Activated CD4-positive, alpha-beta T cell treated with anti-CD3 and anti-CD28 coated beads for 4 hours (primary cell): ENCODE results near the gene CNTNAP2.

Experiments used
- DNase-seq, 2 donors: peaks; one replicate each; pipeline ENCODE4 v3.0.0-alpha.2; 2020

CNTNAP2 gene

DNA sequence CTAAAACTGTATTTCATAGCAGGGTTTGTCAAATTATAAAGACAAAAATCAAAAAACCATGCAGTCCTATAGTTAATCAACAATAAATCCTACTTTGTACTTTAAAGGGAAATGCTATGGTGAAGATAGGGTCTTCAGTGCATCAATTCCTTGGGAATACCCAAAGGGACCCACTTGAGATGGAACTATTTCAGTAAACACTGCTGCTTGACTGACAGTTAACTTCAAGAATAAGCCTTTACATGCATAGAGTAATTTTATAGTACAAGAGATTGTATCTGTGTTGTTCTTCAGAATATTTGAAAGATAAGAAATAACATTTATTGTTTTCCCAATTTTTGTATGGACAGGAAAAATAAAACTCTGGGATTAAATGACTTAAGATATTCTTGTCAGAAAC is 1179.6 kb downstream of the CNTNAP2 start:
- DNase-seq: no peak

GRCh38 chr7:147296986-147297385 is 1180.4 kb downstream of the CNTNAP2 start:
- no peak for DNase-seq

DNA sequence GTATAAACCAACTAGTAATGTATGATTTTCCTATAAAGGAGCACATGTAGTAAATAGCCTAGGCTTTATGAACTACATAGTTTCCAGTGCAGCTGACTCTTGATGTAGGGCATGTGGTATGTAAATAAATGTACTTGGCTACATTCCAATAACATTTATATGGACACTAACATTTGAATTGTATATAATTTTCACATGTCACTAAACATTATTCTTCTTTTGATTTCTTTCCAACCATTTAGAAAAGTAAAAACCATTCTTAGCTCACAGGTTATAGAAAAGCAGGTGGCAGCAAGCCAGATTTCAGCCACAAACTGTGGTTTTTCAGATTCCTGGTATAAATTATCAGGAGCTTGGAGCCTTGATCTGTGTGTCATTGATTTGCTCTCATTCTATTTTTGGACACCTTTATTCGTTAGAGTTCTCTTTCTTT is 1182.0 kb downstream of the CNTNAP2 start:
- DNase-seq: no peak

GRCh38 chr7:147300293-147300692 is 1183.7 kb downstream of the CNTNAP2 start:
- no peak for DNase-seq

DNA sequence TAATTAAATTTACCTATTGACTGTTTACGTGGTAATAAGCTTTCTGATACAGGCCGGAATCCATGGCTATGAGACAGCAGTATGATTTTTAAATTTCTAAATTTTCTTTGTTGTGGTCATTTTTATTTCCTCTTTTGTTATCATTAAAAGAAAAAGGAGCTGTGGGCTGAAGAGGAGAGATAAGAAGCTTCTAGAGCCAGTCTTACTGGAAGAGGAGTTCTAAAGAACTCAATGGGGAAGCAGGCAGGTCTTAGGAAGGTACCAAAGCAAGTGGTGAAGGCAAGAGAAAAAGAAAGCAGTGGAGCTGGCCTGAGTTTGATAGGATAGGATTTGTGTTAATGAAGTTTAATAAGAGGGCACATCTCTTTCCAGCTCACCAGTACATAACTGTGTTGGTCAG is 1187.8 kb downstream of the CNTNAP2 start:
- no peak for DNase-seq

DNA sequence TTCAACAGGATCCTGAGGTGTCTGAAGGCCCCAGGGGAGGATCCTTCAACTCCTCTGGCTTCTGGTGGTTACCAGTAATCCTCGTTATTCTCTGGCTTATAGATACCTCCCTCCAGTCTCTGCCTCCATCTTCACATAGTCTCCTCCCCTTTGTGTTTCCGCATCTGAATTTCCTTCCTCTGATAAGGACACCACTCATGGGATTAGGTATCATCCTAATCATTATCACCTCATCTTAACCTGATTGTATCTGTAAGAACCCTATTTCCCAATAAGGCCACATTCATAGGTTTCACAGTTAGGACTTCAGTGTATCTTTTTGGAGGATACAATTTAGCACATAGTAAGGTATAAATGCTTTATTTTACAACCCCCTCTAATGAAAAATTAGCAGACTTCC is 1189.2 kb downstream of the CNTNAP2 start:
- DNase-seq: no peak

DNA sequence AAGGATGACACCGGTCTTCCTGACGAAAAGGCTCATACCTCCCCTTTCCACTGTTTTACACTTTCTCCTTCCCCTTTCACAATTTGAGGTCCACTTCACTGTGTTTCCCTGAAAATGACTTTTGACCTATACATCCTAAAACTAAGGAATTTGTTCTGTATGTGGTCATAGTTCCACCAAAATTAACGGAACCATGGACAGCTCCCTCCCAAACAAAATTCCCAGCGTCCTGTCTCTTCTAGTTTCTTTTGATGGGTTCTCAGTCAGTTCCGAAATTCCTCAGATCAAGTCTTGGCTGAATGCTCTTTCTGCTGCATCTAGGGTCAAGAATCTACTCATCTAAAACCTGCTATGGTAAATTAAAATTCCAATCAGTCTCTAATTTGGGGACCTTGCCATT is 1191.9 kb downstream of the CNTNAP2 start:
- no peak for DNase-seq

- no peak for DNase-seq
Observed at GRCh38 chr7:147311336-147311735, 1194.7 kb downstream of the CNTNAP2 start.

- DNase-seq: no peak
Observed at GRCh38 chr7:147321504-147321903, 1204.9 kb downstream of the CNTNAP2 start.

DNA sequence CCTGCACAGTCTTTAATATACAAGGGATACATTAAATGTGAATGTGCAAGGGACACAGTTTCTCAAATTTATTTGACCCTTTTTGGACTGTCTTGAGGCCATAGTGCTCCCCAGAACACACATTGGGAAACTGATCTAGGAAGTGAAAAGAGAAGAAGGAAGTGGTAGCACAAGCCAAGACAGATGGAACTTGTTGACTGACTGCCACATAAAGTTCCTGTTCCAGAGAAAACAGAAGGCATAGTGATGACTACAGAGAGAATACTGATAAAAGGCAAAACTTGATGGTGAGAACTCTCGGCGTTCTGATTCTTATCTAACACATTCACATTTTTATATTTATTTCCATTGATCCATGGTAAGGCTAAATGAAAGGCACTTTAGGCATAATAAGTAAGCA is 1216.4 kb downstream of the CNTNAP2 start:
- no peak for DNase-seq

DNA sequence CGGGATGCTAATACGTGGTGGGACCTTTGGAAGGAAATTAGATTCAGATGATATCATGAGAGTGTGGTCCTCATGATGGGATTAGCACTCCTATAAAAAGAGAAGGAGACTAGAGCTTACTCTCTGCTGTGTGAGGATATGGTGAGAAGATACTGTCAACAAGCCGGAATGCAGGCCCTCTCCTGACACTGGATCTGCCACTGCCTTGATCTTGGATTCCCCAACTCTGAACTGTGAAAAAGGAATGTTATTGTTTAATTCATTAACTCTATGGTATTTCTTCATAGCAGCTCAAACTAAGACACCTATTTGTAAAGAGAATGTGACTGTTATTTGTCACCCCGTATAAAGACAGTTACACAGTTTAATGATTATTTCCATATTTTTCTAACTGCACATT is 1246.5 kb downstream of the CNTNAP2 start:
- DNase-seq: no peak

DNA sequence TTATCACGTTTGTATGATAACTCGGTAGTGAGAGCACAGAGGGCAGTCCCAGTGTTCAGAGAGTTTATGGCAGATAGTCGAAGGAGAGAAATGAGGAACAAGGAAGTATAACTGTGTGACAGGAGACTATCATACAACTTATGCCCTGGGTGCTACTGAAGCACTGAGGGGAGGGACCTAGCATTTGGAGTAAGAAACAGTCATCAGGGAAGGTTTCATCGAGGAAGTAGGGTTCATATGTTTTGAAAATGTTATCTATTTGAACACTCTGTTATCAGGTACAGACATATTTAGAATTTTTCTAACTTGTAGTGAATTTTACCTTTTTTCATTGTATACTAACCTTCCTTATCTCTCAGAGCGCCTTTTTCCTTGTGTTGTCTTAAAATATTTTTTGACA is 1259.6 kb downstream of the CNTNAP2 start:
- no peak for DNase-seq

GRCh38 chr7:147380926-147381325 is 1264.3 kb downstream of the CNTNAP2 start:
- DNase-seq: no peak

GRCh38 chr7:147394329-147394728 is 1277.7 kb downstream of the CNTNAP2 start:
- DNase-seq: no peak

DNA sequence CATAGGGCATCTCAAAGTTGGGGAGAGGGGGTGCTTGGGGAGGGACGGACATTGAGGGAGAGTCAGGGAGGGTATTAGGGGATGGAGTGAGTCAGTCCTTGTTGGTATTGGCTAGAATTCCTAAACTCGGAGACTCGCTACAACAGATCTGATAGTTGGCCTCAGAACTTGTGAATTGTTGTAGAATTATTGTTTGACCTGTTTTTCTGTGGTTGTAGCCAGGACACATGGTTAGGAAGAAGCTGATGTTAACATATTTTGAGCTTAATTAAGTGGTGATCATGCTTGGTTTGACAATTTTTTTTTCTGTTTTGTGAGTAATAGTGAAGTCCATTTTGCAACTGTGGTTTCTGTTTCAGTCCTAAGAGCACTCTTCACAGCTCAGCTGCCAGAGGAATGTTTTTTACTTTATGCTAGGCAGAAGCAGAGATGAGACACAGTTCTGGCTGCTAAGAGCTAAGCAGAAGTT is 1283.7 kb downstream of the CNTNAP2 start:
- no peak for DNase-seq

DNA sequence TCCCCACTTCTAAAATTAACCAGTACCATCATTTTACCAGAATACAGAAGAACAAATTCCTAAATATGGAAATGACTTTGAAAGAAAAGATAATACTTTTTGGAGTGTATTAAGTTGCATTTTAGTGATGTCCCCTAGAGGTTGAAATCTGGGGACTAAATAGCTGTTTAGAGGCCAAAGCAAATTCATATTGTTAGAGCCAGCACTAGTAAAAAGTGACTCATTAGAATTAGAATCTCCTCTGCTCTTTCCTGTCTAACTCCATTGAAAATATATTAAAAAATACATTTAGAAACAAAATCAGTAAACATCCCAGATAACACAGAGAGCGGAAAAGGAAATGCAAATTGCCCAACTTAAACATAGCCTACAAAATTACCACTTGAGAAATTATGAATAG is 1284.3 kb downstream of the CNTNAP2 start:
- DNase-seq: no peak

DNA sequence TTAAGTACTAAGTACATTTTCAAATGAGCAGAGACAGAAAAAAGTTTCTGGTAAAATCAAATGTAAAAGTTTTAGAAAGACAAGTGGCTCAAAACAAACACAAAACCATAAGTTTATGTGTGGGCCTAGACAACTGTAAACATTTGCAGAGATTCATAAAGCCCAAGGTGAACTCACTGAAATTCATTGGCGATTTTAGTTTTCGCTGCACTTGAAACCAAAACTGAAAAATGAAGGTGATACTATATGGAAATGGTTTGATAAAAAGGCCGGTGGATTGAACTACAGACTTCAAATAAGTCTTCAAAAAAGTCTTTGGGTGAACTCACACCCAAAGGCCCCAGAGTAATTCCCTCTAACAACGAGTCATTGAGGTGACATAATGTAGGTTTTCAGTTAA is 1289.0 kb downstream of the CNTNAP2 start:
- no peak for DNase-seq

DNA sequence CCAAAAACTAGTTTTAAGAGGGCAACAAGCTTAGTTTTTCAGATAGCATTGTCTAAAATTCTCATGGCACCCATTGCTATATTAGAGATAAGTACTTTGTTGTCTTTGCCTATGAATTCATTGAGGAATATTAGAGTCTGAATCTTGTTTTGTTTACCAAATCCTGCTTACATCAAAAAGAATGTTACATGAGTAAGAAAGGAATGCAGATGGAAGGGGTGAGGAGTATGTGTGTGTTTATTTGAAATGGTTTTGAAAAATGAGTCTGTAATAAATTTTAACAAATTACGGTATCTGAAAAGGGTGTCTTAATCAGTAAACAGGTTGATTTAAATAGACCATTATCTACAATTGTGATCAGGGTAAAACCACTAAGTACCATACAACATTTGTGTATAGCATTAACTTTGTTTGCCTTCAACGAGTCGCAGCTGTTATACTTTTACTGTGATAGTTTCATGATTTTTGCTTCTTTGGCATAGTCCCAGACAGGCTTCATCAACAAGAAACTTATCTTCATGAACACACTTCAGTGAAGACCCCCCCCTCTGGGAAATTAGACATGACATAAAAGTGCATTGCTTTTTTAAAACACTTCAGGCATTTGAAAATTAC is 1290.0 kb downstream of the CNTNAP2 start:
- no peak for DNase-seq

GRCh38 chr7:147411096-147411495 is 1294.5 kb downstream of the CNTNAP2 start:
- DNase-seq: no peak

- DNase-seq: no peak
Observed at GRCh38 chr7:147412109-147412508, 1295.5 kb downstream of the CNTNAP2 start.

GRCh38 chr7:147412782-147413556 is 1296.4 kb downstream of the CNTNAP2 start:
- DNase-seq: no peak

GRCh38 chr7:147413557-147413870 is 1296.9 kb downstream of the CNTNAP2 start:
- no peak for DNase-seq

- no peak for DNase-seq
Observed at GRCh38 chr7:147415991-147416390, 1299.4 kb downstream of the CNTNAP2 start.

DNA sequence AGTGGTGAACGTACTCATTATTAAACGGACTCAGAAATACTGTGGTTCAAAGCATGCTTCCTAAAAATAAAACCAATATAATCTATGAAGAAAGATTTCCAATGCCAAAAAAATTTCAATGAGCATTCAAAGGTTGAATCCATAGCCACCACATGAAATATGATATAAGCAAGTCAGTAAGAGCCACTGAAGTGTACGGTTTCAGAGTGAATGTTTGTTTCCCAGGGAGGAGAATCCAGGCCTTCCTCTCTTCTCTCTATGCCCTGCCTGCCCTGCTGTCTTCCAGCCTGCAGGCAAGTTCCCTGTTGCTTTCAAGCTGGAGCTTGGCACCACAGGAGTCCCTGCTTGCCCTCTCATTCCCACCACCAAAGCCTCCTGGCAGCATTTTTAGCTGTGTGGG is 1302.4 kb downstream of the CNTNAP2 start:
- DNase-seq: no peak

DNA sequence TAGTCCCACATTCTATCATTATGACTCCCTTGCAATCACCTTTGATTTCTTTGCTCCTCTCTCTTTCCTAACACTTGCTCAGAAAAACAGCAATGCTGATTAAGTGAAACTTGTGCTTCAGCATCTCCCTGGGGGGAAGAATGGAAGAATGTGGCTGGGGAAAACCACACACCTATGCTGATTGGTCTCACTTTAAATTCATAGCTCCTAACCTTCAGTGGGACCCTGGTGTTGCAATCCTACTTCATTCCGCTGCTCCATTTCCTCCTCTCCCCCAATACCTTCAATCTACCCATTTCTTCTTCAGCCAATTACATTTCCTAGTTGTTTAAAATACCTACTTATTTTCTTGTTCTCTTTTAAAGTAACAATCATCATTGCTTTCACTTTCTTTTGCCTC is 1307.3 kb downstream of the CNTNAP2 start:
- no peak for DNase-seq
